B cell (primary cell): ENCODE measurements around the gene RAD51D. TPM values are rescaled to one million over a fixed set of nuclear protein-coding genes. Genes with fewer than 3 reads are reported as not detected.

Source experiments
- ATAC-seq: fragments of 200-7000 bp; cut with Tn5 transposase; one replicate; pipeline ENCODE4 v1.10.0; 2021; ENCODE audit warnings: low read depth, mild to moderate bottlenecking, moderate number of reproducible peaks, moderate library complexity
- CTCF ChIA-PET: fragments of 350-600 bp; sonication (Branson Sonifier 250); formaldehyde crosslinking; loops from one replicate; lab custom pipeline; 2021; ENCODE audit warnings: antibody characterized with exemption, inconsistent platforms; lab: Charles Lee
- POLR2A ChIA-PET: fragments of 350-600 bp; sonication (Branson Sonifier 250); formaldehyde crosslinking; loops from one replicate; lab custom pipeline; 2021; ENCODE audit warnings: antibody characterized with exemption; lab: Charles Lee
- DNase-seq: peaks from one replicate; pipeline ENCODE4 v3.0.0; 2013
- H2AFZ ChIP-seq: 2 replicates; pipeline ENCODE4 v1.6.1; 2012; ENCODE audit warnings: mild to moderate bottlenecking, low read depth, low read length; ENCODE audit not compliant: insufficient read depth, poor library complexity, severe bottlenecking
- H3K27ac ChIP-seq, 2 donors: 1 replicate in 1 of 2; 2 replicates in 1 of 2; pipeline ENCODE4 v1.5.1; 2012 to 2013; ENCODE audit warnings: low read length in 2 of 2, mild to moderate bottlenecking in 2 of 2, moderate library complexity in 1 of 2
- H3K27me3 ChIP-seq, 4 experiments: fragments of 200-600 bp in 1 of 4; sonication (generic) in 1 of 4; replicated peaks in 1 of 4; 1 replicate in 2 of 4; 2 replicates in 2 of 4; pipeline versions ENCODE4 v1.6.1 to v1.7.0; 2013 to 2016; ENCODE audit warnings: low read length in 3 of 4, mild to moderate bottlenecking in 2 of 4, mixed read lengths in 1 of 4, moderate library complexity in 1 of 4; ENCODE audit not compliant: insufficient read depth in 4 of 4, control insufficient read depth in 3 of 4; ENCODE audit errors: control extremely low read depth in 1 of 4
- H3K36me3 ChIP-seq, 2 experiments: replicated peaks in 1 of 2; 1 replicate in 1 of 2; 2 replicates in 1 of 2; pipeline versions ENCODE4 v1.6.1 to v1.7.1; 2013; ENCODE audit warnings: low read length in 1 of 2; ENCODE audit not compliant: insufficient read depth in 2 of 2, control insufficient read depth in 1 of 2; ENCODE audit errors: control extremely low read depth in 1 of 2, extremely low read depth in 1 of 2
- H3K4me1 ChIP-seq, 2 donors: fragments of 200-600 bp in 1 of 2; sonication (generic) in 1 of 2; 1 replicate in 1 of 2; 2 replicates in 1 of 2; pipeline versions ENCODE4 v1.5.1 to v1.6.1; 2013 to 2017; ENCODE audit warnings: low read length in 2 of 2; ENCODE audit not compliant: control insufficient read depth in 2 of 2, insufficient read depth in 2 of 2
- H3K4me2 ChIP-seq: replicated peaks from 2 replicates; pipeline ENCODE3; 2012; ENCODE audit warnings: mild to moderate bottlenecking, low read depth, low read length; ENCODE audit not compliant: poor library complexity, severe bottlenecking
- H3K4me3 ChIP-seq, 5 experiments: fragments of 200-600 bp in 1 of 5; sonication (generic) in 1 of 5; 1 replicate in 3 of 5; 2 replicates in 2 of 5; pipeline versions ENCODE4 v1.5.1 to v1.7.0; 2011 to 2016; ENCODE audit warnings: low read length in 4 of 5, mild to moderate bottlenecking in 4 of 5, low read depth in 2 of 5, control low read depth in 1 of 5, moderate library complexity in 1 of 5; ENCODE audit not compliant: insufficient read depth in 1 of 5; ENCODE audit errors: control extremely low read depth in 1 of 5, extremely low read depth in 1 of 5
- H3K79me2 ChIP-seq: fragments of 200-600 bp; sonication (generic); one replicate; pipeline ENCODE4 v1.6.0; 2016; ENCODE audit warnings: low read length; ENCODE audit not compliant: control insufficient read depth, insufficient read depth
- H3K9ac ChIP-seq: fragments of 200-600 bp; sonication (generic); 2 replicates; pipeline ENCODE4 v1.6.1; 2017; ENCODE audit warnings: mild to moderate bottlenecking, low read length, moderate library complexity
- H3K9me3 ChIP-seq, 3 donors: one replicate each; pipeline versions ENCODE4 v1.6.1 to v1.7.1; 2013; ENCODE audit warnings: low read length in 2 of 3; ENCODE audit not compliant: control insufficient read depth in 2 of 3, insufficient read depth in 1 of 3; ENCODE audit errors: control extremely low read depth in 1 of 3
- H4K20me1 ChIP-seq: 2 replicates; pipeline ENCODE4 v1.6.0; 2012; ENCODE audit warnings: mild to moderate bottlenecking, low read length; ENCODE audit not compliant: insufficient read depth, control insufficient read depth, poor library complexity, severe bottlenecking
- H3K27ac Mint-ChIP-seq: one replicate; pipeline ENCODE4 v1.8.0; 2021; ENCODE audit warnings: mixed read lengths
- H3K27me3 Mint-ChIP-seq: one replicate; pipeline ENCODE4 v1.8.0; 2021; ENCODE audit warnings: mixed read lengths
- H3K4me1 Mint-ChIP-seq: one replicate; pipeline ENCODE4 v1.8.0; 2021; ENCODE audit warnings: mixed read lengths
- H3K4me3 Mint-ChIP-seq: one replicate; pipeline ENCODE4 v1.8.0; 2021; ENCODE audit warnings: mixed read lengths
- H3K9me3 Mint-ChIP-seq: one replicate; pipeline ENCODE4 v1.8.0; 2022; ENCODE audit warnings: mixed read lengths; ENCODE audit not compliant: insufficient read depth
- EZH2 ChIP-seq: IDR thresholded peaks from 2 replicates; pipeline ENCODE4 v1.6.1; 2012; ENCODE audit warnings: borderline replicate concordance, low read depth, mild to moderate bottlenecking, moderate library complexity, low read length; ENCODE audit not compliant: insufficient read depth, poor library complexity, severe bottlenecking
- WGBS: methylation state at CpG from one replicate; pipeline ENCODE4 v1.1.5; 2013; ENCODE audit warnings: missing lambda C conversion rate; ENCODE audit not compliant: insufficient coverage; 5-methylcytosine and 5-hydroxymethylcytosine counted together
- intact Hi-C: fragments of 100-400 bp; cut with micrococcal nuclease; formaldehyde crosslinking; loops from one replicate; pipeline ENCODE4 v1.10.0; 2022
- polyA plus RNA-seq: library from polyadenylated mRNA; depleted of rRNA; stranded (reverse); fragments of >200 nt; gene quantifications from 2 replicates; pipeline ENCODE4 v1.2.3, GENCODE V29; 2012
- total RNA-seq, 2 donors: library from RNA; stranded (reverse); fragments of 120-200 nt in 1 of 2; gene quantifications; 1 replicate in 1 of 2; 2 replicates in 1 of 2; pipeline versions ENCODE4 v1.2.3 to v1.2.4, GENCODE V29; 2013 to 2022
- TF ChIP-seq, protein P1 (sequence below): fragments of 200-600 bp; IDR thresholded peaks from one replicate; pipeline ENCODE4 v1.8.0; 2022; ENCODE audit warnings: antibody characterized with exemption, mild to moderate bottlenecking

RAD51D gene
- total and polyA plus RNA-seq, 2 donors (not counting 1 experiment from before 2014, with no cell fraction given), result 12.8 to 29.4 TPM

DNA sequence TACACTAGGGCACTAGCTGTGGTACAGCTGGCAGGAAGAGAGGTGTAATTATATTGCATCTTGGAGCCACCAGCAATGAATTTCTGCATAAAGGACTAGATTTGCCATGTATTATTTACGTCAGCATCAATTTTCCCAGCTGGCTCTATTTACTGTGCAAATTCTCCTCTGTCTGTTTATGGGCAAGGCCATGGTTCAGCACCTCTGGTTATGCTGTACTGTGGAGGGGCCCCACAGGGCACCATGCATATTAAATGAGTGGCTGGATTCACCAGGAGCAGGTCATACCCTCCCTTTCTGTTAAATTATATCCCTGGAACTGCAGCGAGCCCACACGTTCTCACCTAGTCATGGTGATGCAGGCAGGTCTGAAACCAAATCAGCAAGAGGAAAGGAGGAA lies 19.8 kb downstream of the RAD51D start:
- Mint-ChIP-seq H3K4me3 (no peak overlapping the region), H3K27me3 (no peaks in the 10 kb centered on the region), H3K27ac (no peak overlapping the region), H3K4me1 (no peaks in the 10 kb centered on the region), H3K9me3 (no peaks in the 10 kb centered on the region)
- WGBS, result 100% methylated on average over 2 of the region's 3 CpGs
- Histone ChIP-seq H3K79me2 (no peaks in the 10 kb centered on the region), H3K4me1 (no peaks in the 10 kb centered on the region), H3K4me3 (no peak overlapping the region), H3K9ac (no peak overlapping the region), H4K20me1 (no peaks in the 10 kb centered on the region), H3K27me3 (no peaks in the 10 kb centered on the region), H3K9me3 (no peaks in the 10 kb centered on the region), H2AFZ (no peak overlapping the region), H3K4me2 (no peak overlapping the region), H3K27ac (no peak overlapping the region), H3K36me3 (peaks cover 2 to 27% of the 10 kb centered on the region in 2 experiments)
- no peak for TF ChIP-seq EZH2
- TF ChIP-seq, protein P1, sequence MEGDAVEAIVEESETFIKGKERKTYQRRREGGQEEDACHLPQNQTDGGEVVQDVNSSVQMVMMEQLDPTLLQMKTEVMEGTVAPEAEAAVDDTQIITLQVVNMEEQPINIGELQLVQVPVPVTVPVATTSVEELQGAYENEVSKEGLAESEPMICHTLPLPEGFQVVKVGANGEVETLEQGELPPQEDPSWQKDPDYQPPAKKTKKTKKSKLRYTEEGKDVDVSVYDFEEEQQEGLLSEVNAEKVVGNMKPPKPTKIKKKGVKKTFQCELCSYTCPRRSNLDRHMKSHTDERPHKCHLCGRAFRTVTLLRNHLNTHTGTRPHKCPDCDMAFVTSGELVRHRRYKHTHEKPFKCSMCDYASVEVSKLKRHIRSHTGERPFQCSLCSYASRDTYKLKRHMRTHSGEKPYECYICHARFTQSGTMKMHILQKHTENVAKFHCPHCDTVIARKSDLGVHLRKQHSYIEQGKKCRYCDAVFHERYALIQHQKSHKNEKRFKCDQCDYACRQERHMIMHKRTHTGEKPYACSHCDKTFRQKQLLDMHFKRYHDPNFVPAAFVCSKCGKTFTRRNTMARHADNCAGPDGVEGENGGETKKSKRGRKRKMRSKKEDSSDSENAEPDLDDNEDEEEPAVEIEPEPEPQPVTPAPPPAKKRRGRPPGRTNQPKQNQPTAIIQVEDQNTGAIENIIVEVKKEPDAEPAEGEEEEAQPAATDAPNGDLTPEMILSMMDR, result no peak
- ChIA-PET CTCF (interaction anchor here (0.7 kb wide), 1 partner anchor 481 kb away, joined by 3 read pairs; no protein-coding TSS in a partner anchor), POLR2A (no interaction called here)
- ATAC-seq, result no peak
- no peak for DNase-seq
- intact Hi-C loops, result no loop called here

DNA sequence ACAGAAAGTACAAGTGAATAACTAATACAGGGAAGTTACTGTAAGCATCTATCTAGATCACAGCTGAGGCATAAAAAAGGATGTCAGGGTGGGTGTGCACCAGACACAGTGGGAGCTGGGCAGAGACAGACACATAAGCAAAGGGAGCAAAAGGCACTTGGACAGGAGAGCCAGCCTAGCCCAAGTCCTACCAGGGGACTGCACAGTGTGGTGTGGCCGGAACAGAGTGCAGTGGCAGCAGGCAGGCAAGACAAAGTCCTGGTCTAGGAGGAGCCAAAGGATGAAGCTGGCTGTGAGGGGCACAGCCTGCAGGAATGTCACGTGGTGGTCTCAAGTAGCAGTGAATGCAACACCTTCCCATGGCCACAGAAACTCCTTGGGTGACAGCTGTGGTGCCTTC lies 21.9 kb downstream of the RAD51D start:
- no peaks in the 10 kb centered on the region for H3K4me1 Mint-ChIP-seq
- Histone ChIP-seq H3K4me1 (no peaks in the 10 kb centered on the region), H3K9ac (no peak overlapping the region), H2AFZ (no peak overlapping the region), H4K20me1 (no peaks in the 10 kb centered on the region), H3K27me3 (no peaks in the 10 kb centered on the region), H3K27ac (no peak overlapping the region), H3K4me2 (no peak overlapping the region), H3K36me3 (peaks cover 2 to 19% of the 10 kb centered on the region in 2 experiments), H3K4me3 (no peak overlapping the region), H3K9me3 (no peaks in the 10 kb centered on the region), H3K79me2 (no peaks in the 10 kb centered on the region)
- DNase-seq, result no peak
- H3K27me3 Mint-ChIP-seq, result no peaks in the 10 kb centered on the region
- TF ChIP-seq EZH2, result no peak
- TF ChIP-seq, protein P1, result no peak
- WGBS, result 96% methylated on average over 2 of the region's 2 CpGs
- H3K9me3 Mint-ChIP-seq, result no peaks in the 10 kb centered on the region
- CTCF ChIA-PET, result no interaction called here
- POLR2A ChIA-PET, result no interaction called here
- no peak for ATAC-seq
- intact Hi-C loops, result no loop called here
- H3K27ac Mint-ChIP-seq, result no peak overlapping the region
- no peak overlapping the region for H3K4me3 Mint-ChIP-seq
